ENCODE data around the gene DGCR2. TPM values are rescaled to one million over a fixed set of nuclear protein-coding genes. Genes with fewer than 3 reads are reported as not detected.

Gene DGCR2
- total RNA-seq, 1 donor from 2014 or later, result 20.6 TPM

DNA sequence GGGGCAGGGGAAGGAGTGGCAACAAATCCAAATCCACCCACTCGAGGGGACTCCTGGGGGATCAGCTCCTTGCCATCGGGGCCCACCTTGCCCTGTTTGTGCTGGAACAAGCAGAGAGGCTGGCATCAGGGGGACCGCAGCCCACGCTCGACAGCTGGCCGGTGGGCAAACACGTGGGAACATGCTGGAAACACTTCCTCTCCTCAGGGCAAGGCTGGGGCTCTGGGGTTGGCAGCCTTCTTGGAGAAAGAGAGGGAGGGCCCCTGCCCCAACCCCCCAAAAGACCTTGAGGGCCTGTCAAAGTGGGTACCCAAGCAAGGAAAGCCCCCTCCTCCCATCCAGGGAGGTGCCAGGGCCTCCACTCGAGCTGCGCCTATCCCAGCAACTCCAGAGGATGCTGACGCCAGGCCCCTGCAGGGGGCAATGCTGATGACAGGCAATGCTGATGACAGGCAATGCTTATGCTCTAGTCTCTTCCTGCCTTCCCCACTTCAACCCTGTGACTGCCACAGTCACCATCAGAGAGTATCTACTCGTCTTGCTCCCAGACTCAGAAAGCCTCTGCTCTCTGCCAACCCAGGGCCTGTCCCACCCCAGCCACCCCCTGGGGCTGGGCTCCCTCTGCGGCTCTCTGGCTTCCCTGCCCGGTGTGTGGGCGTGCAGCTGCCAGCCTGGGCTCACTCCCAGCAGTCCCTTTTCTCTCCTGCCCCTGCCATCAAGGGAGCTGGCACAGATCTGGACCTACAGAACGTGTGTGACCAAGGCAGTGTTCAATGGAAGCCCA is 16.2 kb upstream of the DGCR2 start:
- H3K9ac ChIP-seq, result no peak overlapping the region
- no peak overlapping the region for H3K4me2 ChIP-seq
- no peak overlapping the region for H3K4me3 ChIP-seq
- peaks cover 2% of the 10 kb centered on the region for H4K20me1 ChIP-seq (ENCODE audit: low read depth)
- Mint-ChIP-seq H3K27me3 (ENCODE audit: insufficient read depth, low read depth) (peaks cover 2% of the 10 kb centered on the region), H3K4me1 (peaks cover 2% of the 10 kb centered on the region), H3K36me3 (peaks cover 15% of the 10 kb centered on the region), H3K4me3 (no peak overlapping the region), H3K27ac (no peak overlapping the region), H3K9me3 (no peaks in the 10 kb centered on the region)
- DNase-seq (ENCODE audit: low spot score), result no peak
- H3K36me3 ChIP-seq, result no peaks in the 10 kb centered on the region
- H3K4me1 ChIP-seq, result peaks cover under 1% of the 10 kb centered on the region
- H2AFZ ChIP-seq (replicated peaks), result no peak overlapping the region
- no peaks in the 10 kb centered on the region for H3F3A ChIP-seq (ENCODE audit: low read depth)
- peaks cover 3% of the 10 kb centered on the region for H3K79me2 ChIP-seq (ENCODE audit: low read depth)
- no peaks in the 10 kb centered on the region for H3K27me3 ChIP-seq
- TF ChIP-seq EZH2phosphoT487 (IDR thresholded peaks at IDR 0.05), result no peak
- TF ChIP-seq EZH2 (IDR thresholded peaks at IDR 0.05), result no peak
- TF ChIP-seq, protein P1, sequence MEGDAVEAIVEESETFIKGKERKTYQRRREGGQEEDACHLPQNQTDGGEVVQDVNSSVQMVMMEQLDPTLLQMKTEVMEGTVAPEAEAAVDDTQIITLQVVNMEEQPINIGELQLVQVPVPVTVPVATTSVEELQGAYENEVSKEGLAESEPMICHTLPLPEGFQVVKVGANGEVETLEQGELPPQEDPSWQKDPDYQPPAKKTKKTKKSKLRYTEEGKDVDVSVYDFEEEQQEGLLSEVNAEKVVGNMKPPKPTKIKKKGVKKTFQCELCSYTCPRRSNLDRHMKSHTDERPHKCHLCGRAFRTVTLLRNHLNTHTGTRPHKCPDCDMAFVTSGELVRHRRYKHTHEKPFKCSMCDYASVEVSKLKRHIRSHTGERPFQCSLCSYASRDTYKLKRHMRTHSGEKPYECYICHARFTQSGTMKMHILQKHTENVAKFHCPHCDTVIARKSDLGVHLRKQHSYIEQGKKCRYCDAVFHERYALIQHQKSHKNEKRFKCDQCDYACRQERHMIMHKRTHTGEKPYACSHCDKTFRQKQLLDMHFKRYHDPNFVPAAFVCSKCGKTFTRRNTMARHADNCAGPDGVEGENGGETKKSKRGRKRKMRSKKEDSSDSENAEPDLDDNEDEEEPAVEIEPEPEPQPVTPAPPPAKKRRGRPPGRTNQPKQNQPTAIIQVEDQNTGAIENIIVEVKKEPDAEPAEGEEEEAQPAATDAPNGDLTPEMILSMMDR (IDR thresholded peaks at IDR 0.05), result no peak
- no peak overlapping the region for H3K27ac ChIP-seq
- no peaks in the 10 kb centered on the region for H3K9me3 ChIP-seq (ENCODE audit: low read depth)

DNA sequence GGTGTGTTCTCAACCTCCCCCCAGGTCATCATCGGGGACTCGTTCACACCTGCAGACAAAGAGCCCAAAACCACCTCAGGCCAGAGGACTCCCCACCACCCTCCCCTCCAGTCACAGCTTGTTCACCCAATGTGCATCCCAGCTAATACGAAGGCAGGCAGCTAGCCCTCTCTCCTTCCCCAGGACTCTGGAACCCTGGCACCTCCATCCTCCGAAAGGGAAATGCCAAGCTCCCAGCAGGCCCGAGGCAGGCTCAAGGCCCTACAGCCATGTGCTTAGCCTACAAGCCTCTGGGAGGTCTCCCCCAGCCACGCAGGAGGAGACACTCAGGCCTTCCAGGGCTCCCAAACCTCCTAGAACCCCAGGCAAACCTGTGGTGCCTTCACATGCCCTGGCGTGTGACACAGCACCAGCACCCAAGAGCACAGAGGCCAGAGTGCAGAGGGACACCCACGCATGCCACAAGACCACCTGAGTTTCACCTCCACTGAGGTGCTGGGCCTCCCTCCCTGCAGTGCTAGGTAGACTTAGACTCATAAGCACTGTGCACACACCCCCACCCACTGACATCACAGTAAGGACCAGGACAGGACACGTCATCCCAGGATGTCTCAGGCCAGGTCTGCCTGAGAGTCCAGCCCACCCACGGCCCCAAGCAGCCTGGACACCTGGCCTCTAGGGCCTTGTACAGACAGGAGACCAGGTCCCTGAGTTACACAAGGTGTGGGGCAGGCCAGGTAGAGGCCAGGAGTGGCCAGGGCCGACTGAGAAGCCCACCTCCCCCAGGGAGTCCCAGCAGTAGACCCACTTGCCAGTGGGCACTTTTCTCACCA is 15.4 kb upstream of the DGCR2 start:
- no peaks in the 10 kb centered on the region for H4K20me1 ChIP-seq (ENCODE audit: low read depth)
- TF ChIP-seq, protein P1 (IDR thresholded peaks at IDR 0.05), result no peak
- TF ChIP-seq EZH2 (IDR thresholded peaks at IDR 0.05) (no peak), EZH2phosphoT487 (IDR thresholded peaks at IDR 0.05) (no peak)
- peaks cover 14% of the 10 kb centered on the region for H3K36me3 Mint-ChIP-seq
- H3K4me3 ChIP-seq, result no peak overlapping the region
- no peak overlapping the region for H2AFZ ChIP-seq (replicated peaks)
- H3K27me3 Mint-ChIP-seq (ENCODE audit: insufficient read depth, low read depth), result peaks cover 2% of the 10 kb centered on the region
- H3F3A ChIP-seq (ENCODE audit: low read depth), result no peaks in the 10 kb centered on the region
- H3K9ac ChIP-seq, result no peak overlapping the region
- no peaks in the 10 kb centered on the region for H3K9me3 Mint-ChIP-seq
- DNase-seq (ENCODE audit: low spot score), result no peak
- no peaks in the 10 kb centered on the region for H3K4me1 Mint-ChIP-seq
- H3K27ac Mint-ChIP-seq, result no peak overlapping the region
- H3K36me3 ChIP-seq, result no peaks in the 10 kb centered on the region
- no peaks in the 10 kb centered on the region for H3K9me3 ChIP-seq (ENCODE audit: low read depth)
- H3K4me1 ChIP-seq, result no peaks in the 10 kb centered on the region
- H3K27me3 ChIP-seq, result no peaks in the 10 kb centered on the region
- no peak overlapping the region for H3K27ac ChIP-seq
- H3K79me2 ChIP-seq (ENCODE audit: low read depth), result no peaks in the 10 kb centered on the region
- H3K4me3 Mint-ChIP-seq, result no peak overlapping the region
- H3K4me2 ChIP-seq, result no peak overlapping the region

DNA sequence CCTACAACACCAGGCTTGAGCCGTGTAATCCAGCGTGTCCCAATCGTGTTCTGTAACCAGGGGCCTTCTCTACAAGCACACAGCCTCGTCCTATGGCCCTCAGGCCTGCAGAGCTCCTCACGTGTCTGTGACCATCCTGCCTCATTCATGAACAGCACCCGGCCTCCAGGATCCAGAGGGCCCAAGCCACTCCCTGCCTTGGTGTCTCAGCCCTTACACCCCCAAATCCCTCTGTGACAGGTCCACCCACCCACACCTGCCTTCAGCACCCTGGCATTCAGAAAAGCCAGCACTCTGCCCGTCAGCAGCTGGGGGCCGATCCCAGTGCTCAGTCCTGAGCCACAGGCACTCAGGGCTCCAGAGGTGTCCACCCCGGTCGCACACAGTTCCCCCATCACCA is 14.7 kb upstream of the DGCR2 start:
- H3K36me3 ChIP-seq, result no peaks in the 10 kb centered on the region

More for the DNA sequence above, 14.7 kb upstream of the DGCR2 start:
- Mint-ChIP-seq H3K4me1 (no peaks in the 10 kb centered on the region), H3K9me3 (no peaks in the 10 kb centered on the region), H3K4me3 (no peak overlapping the region), H3K36me3 (peaks cover 14% of the 10 kb centered on the region), H3K27ac (no peak overlapping the region), H3K27me3 (ENCODE audit: insufficient read depth, low read depth) (peaks cover 2% of the 10 kb centered on the region)
- no peak overlapping the region for H3K4me3 ChIP-seq
- H3K9ac ChIP-seq, result no peak overlapping the region
- H3K79me2 ChIP-seq (ENCODE audit: low read depth), result no peaks in the 10 kb centered on the region
- TF ChIP-seq EZH2phosphoT487 (IDR thresholded peaks at IDR 0.05) (no peak), EZH2 (IDR thresholded peaks at IDR 0.05) (no peak)
- TF ChIP-seq, protein P1 (IDR thresholded peaks at IDR 0.05), result no peak
- H3K27me3 ChIP-seq, result no peaks in the 10 kb centered on the region
- DNase-seq (ENCODE audit: low spot score), result no peak
- H3K4me1 ChIP-seq, result no peaks in the 10 kb centered on the region
- H3K9me3 ChIP-seq (ENCODE audit: low read depth), result no peaks in the 10 kb centered on the region
- H3F3A ChIP-seq (ENCODE audit: low read depth), result no peaks in the 10 kb centered on the region
- H3K4me2 ChIP-seq, result no peak overlapping the region
- no peak overlapping the region for H2AFZ ChIP-seq (replicated peaks)
- no peaks in the 10 kb centered on the region for H4K20me1 ChIP-seq (ENCODE audit: low read depth)
- no peak overlapping the region for H3K27ac ChIP-seq
